Suprapubic skin (tissue), 4 donors: ENCODE results near the gene TRIM69. TPM values are rescaled to one million over a fixed set of nuclear protein-coding genes. Genes with fewer than 3 reads are reported as not detected.
"Not testable (repeated sequence)": the region's sequence is repeated elsewhere in the genome, so short reads cannot be mapped to it uniquely, and the experiment has no call there.

Experiments used
- DNase-seq, 2 donors: peaks; one replicate each; pipeline ENCODE4 v3.0.0-alpha.2; 2019; ENCODE audit warnings: low spot score in 2 of 2
- H3K27ac ChIP-seq: fragments of 200-600 bp; sonication (generic); one replicate; pipeline ENCODE4 v1.5.1; 2019
- H3K27me3 ChIP-seq: fragments of 200-600 bp; sonication (generic); one replicate; pipeline ENCODE4 v1.5.1; 2019
- H3K36me3 ChIP-seq: fragments of 200-600 bp; sonication (generic); one replicate; pipeline ENCODE4 v1.5.1; 2019
- H3K4me1 ChIP-seq: fragments of 200-600 bp; sonication (generic); one replicate; pipeline ENCODE4 v1.5.1; 2019
- H3K4me3 ChIP-seq: fragments of 200-600 bp; sonication (generic); one replicate; pipeline ENCODE4 v1.5.1; 2019; ENCODE audit warnings: mild to moderate bottlenecking
- H3K9me3 ChIP-seq: fragments of 200-600 bp; sonication (generic); one replicate; pipeline ENCODE4 v1.5.1; 2019
- EP300 ChIP-seq: sonication (generic); formaldehyde crosslinking; IDR thresholded peaks from one replicate; pipeline ENCODE4 v1.6.1; 2017; ENCODE audit warnings: antibody characterized with exemption
- POLR2A ChIP-seq, 2 donors: fragments of 450-650 bp; IDR thresholded peaks; one replicate each; pipeline ENCODE4 v1.6.1; 2017; ENCODE audit warnings: antibody characterized with exemption in 2 of 2, mild to moderate bottlenecking in 2 of 2, moderate library complexity in 2 of 2
- POLR2AphosphoS5 ChIP-seq, 3 donors: sonication (generic); formaldehyde crosslinking; IDR thresholded peaks; one replicate each; pipeline ENCODE4 v1.6.1; 2017; ENCODE audit warnings: antibody characterized with exemption in 3 of 3
- WGBS: methylation state at CpG from one replicate; pipeline ENCODE4 v1.1.5; 2018; 5-methylcytosine and 5-hydroxymethylcytosine counted together
- total RNA-seq, 4 donors: library from RNA; depleted of rRNA; stranded (reverse); fragments of >200 nt; gene quantifications; one replicate each; pipeline ENCODE4 v1.1.0, GENCODE V29; 2016
- TF ChIP-seq, protein P1 (sequence below), 2 donors: fragments of 200-600 bp in 1 of 2; fragments of 450-650 bp in 1 of 2; sonication (generic) in 1 of 2; IDR thresholded peaks; one replicate each; pipeline ENCODE4 v1.5.1; 2016 to 2019; ENCODE audit warnings: antibody characterized with exemption in 2 of 2, mild to moderate bottlenecking in 1 of 2, moderate library complexity in 1 of 2

The TRIM69 gene
- total RNA-seq, 4 donors from 2014 or later = 9.1 to 10.6 (median 9.8) TPM

DNA sequence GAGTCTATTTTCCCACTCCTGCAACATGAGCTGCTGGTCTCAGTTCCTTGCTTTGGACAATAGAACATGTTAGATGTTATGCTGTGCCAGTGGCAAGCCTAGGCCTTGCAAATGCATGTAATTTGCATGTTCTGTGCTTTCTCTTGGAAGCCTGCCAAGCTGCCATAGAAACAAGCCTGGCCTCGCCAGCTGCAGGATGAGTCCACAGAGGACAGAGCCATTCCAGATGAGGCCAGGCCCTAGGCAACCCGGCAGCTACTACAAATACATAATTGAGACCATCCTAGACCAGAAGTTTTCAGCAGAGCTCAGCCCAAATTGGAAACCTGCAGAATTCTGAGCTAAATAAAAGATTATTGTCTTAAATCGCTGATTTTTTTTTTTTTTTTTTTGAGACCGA is 39.6 kb downstream of the TRIM69 start:
- Histone ChIP-seq H3K4me3 (no peak overlapping the region), H3K36me3 (no peaks in the 10 kb centered on the region), H3K27me3 (no peaks in the 10 kb centered on the region), H3K27ac (no peak overlapping the region), H3K9me3 (no peaks in the 10 kb centered on the region), H3K4me1 (peaks cover 4% of the 10 kb centered on the region)
- TF ChIP-seq POLR2A (IDR thresholded peaks at IDR 0.05) (no peak), POLR2AphosphoS5 (IDR thresholded peaks at IDR 0.05) (no peak)
- TF ChIP-seq, protein P1, sequence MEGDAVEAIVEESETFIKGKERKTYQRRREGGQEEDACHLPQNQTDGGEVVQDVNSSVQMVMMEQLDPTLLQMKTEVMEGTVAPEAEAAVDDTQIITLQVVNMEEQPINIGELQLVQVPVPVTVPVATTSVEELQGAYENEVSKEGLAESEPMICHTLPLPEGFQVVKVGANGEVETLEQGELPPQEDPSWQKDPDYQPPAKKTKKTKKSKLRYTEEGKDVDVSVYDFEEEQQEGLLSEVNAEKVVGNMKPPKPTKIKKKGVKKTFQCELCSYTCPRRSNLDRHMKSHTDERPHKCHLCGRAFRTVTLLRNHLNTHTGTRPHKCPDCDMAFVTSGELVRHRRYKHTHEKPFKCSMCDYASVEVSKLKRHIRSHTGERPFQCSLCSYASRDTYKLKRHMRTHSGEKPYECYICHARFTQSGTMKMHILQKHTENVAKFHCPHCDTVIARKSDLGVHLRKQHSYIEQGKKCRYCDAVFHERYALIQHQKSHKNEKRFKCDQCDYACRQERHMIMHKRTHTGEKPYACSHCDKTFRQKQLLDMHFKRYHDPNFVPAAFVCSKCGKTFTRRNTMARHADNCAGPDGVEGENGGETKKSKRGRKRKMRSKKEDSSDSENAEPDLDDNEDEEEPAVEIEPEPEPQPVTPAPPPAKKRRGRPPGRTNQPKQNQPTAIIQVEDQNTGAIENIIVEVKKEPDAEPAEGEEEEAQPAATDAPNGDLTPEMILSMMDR (IDR thresholded peaks at IDR 0.05) = no peak
- WGBS = 46% methylated on average over 4 of the region's 4 CpGs
- no peak for DNase-seq

DNA sequence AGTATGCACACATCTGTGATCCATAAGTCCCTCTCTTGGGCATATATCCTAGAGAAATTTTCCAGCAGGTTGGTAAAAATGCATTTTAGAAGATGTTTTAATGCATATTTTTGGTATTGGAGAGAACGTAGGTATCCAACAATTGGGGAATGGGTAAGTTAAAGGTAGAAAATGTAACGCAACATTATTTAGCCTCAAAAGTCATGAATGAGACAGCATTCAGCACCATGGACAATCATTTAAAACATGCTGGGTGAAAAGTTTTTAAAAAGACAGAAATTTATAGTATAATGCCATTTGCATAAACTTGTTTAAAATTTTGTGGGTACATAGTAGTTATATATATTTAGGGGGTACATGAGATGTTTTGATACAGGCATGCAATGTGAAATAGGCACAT is 43.4 kb downstream of the TRIM69 start:
- Histone ChIP-seq H3K36me3 (no peaks in the 10 kb centered on the region), H3K4me1 (peaks cover 9% of the 10 kb centered on the region), H3K4me3 (no peak overlapping the region), H3K27ac (no peak overlapping the region), H3K27me3 (no peaks in the 10 kb centered on the region), H3K9me3 (no peaks in the 10 kb centered on the region)
- WGBS = 89% methylated on average over 2 of the region's 2 CpGs
- TF ChIP-seq POLR2A (IDR thresholded peaks at IDR 0.05) (no peak), EP300 (no peak), POLR2AphosphoS5 (IDR thresholded peaks at IDR 0.05) (no peak)
- TF ChIP-seq, protein P1 (IDR thresholded peaks at IDR 0.05) = no peak
- DNase-seq = no peak

DNA sequence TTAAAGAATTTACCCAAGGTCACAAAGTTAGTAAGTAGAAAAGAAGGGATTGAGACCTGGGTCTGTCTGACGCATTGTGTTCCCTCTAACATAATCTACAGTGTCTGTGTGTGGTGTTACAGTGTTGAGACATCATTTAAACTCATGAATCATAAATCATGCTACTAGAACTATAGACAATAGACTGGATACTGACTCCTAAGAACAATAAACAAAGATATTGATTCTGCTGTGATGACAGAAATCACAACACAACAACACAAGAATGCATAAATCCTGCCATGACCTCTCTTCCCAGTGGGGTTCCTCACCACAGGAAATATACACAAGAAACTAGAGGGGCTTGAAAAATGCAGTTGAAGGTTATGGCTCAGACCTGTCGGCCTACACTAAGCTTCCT is 44.3 kb downstream of the TRIM69 start:
- no peaks in the 10 kb centered on the region for H3K36me3 ChIP-seq
- H3K27me3 ChIP-seq = no peaks in the 10 kb centered on the region
- no peak for DNase-seq
- H3K27ac ChIP-seq = no peak overlapping the region
- 82% methylated on average over 2 of the region's 2 CpGs for WGBS
- H3K9me3 ChIP-seq = no peaks in the 10 kb centered on the region
- TF ChIP-seq POLR2AphosphoS5 (IDR thresholded peaks at IDR 0.05) = no peak
- no peak for TF ChIP-seq POLR2A (IDR thresholded peaks at IDR 0.05)
- no peak for TF ChIP-seq EP300
- TF ChIP-seq, protein P1 (IDR thresholded peaks at IDR 0.05) = no peak
- H3K4me3 ChIP-seq = no peak overlapping the region
- peaks cover 9% of the 10 kb centered on the region for H3K4me1 ChIP-seq

DNA sequence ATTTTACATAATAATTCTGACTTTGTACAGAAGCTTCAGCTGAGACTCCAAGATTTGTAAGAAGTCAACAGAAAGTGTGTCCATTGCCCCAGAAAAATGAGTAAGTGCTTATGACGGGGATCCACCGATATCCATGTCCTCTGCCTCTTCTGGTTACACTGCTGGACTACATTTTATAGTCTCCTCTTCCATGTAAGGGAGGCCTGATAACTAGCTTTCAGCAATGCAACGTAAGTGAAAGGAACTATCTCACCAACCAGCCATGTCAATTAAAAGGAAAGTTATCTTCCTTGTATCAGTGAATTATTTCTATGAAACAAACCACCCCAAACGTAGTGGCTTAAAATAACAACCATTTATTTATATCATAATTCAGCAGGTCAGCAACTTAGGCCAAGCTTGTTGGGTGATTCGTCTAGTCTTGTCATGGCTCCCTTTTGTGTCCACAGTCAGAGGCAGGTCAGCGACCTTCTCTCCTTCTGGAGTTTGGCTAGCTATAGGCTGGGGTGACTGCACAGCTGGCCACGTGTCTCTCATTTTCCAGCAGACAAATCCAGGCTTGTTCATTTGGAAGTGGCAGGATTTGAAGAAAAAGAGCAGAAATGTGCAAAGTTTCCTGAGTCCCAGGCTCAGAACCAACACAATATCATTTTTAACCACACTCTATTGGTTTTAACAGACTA is 44.9 kb downstream of the TRIM69 start:
- no peak overlapping the region for H3K27ac ChIP-seq
- H3K9me3 ChIP-seq = no peaks in the 10 kb centered on the region
- H3K27me3 ChIP-seq = no peaks in the 10 kb centered on the region
- no peak for DNase-seq
- no peaks in the 10 kb centered on the region for H3K36me3 ChIP-seq
- TF ChIP-seq EP300 (no peak), POLR2AphosphoS5 (IDR thresholded peaks at IDR 0.05) (no peak), POLR2A (IDR thresholded peaks at IDR 0.05) (no peak)
- no peak overlapping the region for H3K4me3 ChIP-seq
- WGBS = 82% methylated on average over 7 of the region's 7 CpGs
- peaks cover 6% of the 10 kb centered on the region for H3K4me1 ChIP-seq

DNA sequence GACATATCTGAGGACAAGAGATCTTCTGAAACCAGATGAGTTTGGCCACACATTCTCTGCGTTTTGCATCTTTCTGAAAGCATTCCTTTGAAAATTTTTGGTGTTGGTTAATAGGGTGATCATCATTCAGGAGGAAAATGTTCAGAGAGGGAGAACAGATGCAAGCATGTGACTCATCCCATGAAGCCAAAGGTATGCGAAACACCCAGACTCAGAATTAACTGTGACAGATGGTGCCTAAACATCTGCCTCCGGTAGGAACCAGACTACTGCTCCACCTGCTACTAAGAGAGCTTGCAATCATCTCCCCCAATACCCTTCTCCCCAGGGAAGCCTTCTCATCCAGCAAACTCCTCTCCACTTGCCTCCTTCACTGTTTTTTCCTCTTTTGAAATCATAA is 46.2 kb downstream of the TRIM69 start:
- TF ChIP-seq, protein P1 (IDR thresholded peaks at IDR 0.05) = no peak
- WGBS = 63% methylated on average over 3 of the region's 3 CpGs
- Histone ChIP-seq H3K36me3 (no peaks in the 10 kb centered on the region), H3K27ac (no peak overlapping the region), H3K4me3 (no peak overlapping the region), H3K9me3 (no peaks in the 10 kb centered on the region), H3K4me1 (peaks cover 6% of the 10 kb centered on the region), H3K27me3 (no peaks in the 10 kb centered on the region)
- no peak for DNase-seq

DNA sequence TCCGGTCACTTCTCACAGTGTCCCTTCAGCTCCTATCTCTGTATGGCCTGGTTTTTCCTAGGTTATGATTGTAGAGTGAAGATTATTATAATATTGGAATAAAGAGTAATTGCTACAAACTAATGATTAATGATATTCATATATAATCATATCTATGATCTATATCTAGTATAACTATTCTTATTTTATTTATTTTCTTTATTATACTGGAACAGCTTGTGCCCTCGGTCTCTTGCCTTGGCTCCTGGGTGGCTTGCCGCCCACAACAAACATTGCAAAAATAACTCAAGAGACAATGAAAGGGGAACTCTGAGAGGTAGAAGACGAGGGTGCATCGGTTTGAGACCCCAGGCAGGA is 48.6 kb downstream of the TRIM69 start:
- WGBS = 57% methylated on average over 5 of the region's 5 CpGs
- H3K27me3 ChIP-seq, H3K4me1 ChIP-seq, H3K9me3 ChIP-seq, DNase-seq, H3K36me3 ChIP-seq: not testable (repeated sequence)
- H3K4me3 ChIP-seq = peak overlapping the region; percentile 76
- peak overlapping the region; percentile 90 for H3K27ac ChIP-seq
- TF ChIP-seq, protein P1 (IDR thresholded peaks at IDR 0.05) = peak in 1 of 2 donors; percentile 36
